Stomach (tissue), 4 donors: ENCODE data around the gene SLC37A1.

Experiments
- POLR2A ChIP-seq, 4 donors: fragments of 450-650 bp; IDR thresholded peaks; one replicate each; pipeline ENCODE4 v1.6.1; 2016; ENCODE audit warnings: antibody characterized with exemption in 4 of 4, control low read depth in 2 of 4, mild to moderate bottlenecking in 1 of 4, moderate library complexity in 1 of 4
- TF ChIP-seq, protein P1 (sequence below), 7 experiments: fragments of 450-650 bp in 4 of 7; fragments of 200-600 bp in 3 of 7; sonication (generic) in 3 of 7; IDR thresholded peaks; one replicate each; pipeline ENCODE4 v1.5.1; 2016 to 2019; ENCODE audit warnings: antibody characterized with exemption in 7 of 7, control low read depth in 2 of 7, mild to moderate bottlenecking in 1 of 7

DNA sequence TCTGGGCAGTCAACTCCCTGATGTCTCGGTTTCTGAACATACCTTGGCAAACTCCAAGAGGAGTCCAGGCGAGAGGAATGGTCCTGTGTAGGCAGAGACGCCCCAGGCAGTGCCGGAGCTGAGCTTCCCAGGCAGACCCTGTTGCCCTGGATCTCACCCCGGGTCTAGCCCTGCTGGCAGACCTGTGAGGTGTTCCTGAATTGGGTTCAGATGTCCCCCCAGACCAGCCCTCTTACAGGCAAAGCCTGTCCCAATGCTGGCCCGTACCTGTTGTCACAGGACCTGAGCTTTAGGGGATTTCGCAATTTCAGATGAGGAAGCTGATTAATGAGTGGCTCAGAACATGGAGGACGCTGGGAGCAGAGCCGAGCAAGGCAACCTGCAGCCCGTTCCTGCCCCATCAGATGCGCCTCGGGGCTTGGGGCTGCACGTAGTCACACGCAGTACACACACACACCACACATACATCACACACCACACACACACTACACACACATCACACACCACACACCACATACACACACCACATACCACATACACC lies 101.2 kb downstream of the SLC37A1 start:
- TF ChIP-seq, protein P1, sequence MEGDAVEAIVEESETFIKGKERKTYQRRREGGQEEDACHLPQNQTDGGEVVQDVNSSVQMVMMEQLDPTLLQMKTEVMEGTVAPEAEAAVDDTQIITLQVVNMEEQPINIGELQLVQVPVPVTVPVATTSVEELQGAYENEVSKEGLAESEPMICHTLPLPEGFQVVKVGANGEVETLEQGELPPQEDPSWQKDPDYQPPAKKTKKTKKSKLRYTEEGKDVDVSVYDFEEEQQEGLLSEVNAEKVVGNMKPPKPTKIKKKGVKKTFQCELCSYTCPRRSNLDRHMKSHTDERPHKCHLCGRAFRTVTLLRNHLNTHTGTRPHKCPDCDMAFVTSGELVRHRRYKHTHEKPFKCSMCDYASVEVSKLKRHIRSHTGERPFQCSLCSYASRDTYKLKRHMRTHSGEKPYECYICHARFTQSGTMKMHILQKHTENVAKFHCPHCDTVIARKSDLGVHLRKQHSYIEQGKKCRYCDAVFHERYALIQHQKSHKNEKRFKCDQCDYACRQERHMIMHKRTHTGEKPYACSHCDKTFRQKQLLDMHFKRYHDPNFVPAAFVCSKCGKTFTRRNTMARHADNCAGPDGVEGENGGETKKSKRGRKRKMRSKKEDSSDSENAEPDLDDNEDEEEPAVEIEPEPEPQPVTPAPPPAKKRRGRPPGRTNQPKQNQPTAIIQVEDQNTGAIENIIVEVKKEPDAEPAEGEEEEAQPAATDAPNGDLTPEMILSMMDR (IDR thresholded peaks at IDR 0.05): no peak
- no peak for TF ChIP-seq POLR2A (IDR thresholded peaks at IDR 0.05)
